Stimulated activated CD4-positive, alpha-beta T cell treated with anti-CD3 and anti-CD28 coated beads, Interleukin-4, amount 100 ng/mL, for 48 hours (primary cell): Measurements from ENCODE around the gene FEM1C.
"Not testable (repeated sequence)": the region's sequence is repeated elsewhere in the genome, so short reads cannot be mapped to it uniquely, and the experiment has no call there.

Source experiments
- DNase-seq, 2 donors: peaks; one replicate each; pipeline ENCODE4 v3.0.0-alpha.2; 2020; ENCODE audit warnings: low read depth in 2 of 2

FEM1C gene

DNA sequence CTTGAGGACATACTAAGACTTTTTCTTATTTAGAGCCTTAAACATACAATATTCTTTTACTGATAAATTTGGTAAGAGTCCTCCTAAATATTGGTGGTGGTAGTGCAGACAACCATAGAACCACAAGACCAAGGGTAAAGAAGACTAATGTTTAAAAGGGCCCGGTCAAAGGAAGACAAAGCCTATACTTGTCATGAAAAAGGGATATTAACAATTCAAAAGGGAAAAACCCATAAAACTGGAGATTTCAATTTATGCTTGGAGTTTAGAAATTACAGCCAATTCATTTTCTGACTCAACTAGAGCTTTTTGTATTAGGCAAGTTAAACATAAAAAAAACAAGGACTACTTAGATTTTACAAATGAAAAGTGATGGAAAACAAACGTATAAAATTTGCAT is 24.4 kb downstream of the FEM1C start:
- no peak for DNase-seq

DNA sequence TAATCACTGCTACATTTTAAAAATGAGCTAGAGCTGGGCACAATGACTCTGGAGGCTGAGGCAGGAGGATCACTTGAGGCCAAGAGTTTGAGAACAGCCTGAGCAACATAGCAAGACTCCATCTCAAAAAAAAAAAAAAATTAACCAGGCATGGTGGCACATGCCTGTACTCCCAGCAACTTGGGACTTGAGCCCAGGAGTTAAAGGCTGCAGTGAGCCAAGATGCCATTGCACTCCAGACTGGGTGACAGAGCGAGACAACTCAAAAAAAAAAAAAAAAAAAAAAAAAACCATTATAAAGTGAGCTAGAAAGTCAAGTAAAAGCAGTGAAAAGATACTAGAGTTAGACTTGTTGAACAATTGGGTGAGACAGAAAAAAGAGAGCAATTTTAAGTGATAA is 28.2 kb downstream of the FEM1C start:
- DNase-seq, result no peak

DNA sequence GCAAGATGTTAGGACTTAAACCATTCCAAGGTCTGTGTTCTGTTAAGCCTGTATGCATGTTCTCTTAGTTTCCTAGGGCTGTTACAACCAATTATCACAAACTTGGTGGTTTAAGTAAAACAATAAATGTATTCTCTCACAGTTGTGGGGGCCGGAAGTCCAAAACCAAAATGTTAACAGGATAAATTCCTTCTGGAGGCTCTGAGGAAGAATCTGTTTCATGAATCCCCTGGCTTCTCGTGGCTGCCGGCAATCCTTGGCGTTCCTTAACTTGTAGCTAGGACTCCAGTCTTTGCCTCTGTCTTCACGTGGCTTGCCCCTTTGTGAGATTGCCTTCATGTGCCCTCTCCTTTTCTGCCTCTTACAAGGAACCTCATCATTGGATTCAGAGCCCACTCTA is 30.4 kb downstream of the FEM1C start:
- DNase-seq, result no peak

DNA sequence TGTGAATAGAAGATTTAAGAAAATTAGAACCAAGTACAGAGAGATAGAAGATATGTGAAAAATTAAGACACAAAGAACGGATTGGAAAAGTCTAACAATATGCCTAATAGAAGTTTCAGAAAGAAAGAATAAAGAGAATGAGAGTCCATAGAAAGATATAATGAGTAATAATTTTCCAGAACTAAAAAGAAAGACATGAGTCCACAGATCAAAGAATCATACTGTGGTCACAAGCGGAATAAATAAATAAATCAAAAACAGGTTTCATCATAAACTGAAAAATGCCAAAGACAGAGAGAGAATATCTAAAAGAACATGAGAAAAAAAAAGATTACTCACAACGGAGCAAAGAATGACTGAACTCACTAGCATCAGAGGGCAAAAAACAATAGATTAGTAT is 32.9 kb downstream of the FEM1C start:
- no peak for DNase-seq

DNA sequence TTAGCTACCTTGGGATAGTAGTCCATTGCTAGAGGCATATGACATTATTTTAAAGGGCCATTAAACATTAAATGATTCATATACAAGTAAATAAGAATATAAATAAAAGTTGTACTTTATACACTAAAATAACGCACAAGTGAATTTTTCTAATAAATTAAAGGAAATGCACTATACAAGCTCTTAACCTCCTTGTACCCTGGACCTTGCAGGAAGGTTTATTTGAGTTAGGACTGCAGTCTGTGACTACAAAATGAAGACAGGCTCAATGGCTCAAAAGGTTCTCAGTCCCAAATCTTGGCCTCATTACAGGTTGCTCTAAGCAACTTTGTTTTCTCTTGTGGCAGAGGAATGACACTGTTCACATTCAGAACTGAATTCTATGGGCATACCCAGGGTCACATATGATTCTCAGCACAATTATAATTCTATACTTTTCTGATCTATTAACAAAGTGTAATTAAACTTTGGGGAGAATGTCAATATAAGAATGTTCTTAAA is 34.4 kb downstream of the FEM1C start:
- no peak for DNase-seq

DNA sequence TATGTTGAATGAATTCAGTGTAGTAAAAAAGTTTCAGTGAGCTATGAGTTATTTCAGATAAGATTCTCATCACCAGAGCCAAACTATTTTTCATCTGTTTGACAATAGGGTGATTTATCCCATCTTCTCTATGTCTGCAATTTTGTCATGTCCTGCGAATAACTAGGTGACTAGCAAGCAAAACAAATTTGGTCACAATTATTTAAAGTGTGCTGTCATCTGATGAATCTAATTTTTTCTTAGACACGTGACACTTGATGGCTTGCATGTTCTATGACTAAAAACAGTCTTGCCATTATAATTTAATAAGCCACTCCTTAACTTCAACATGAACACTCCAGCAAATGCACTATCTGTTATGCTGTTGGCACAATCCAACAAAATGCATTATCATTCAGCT is 35.0 kb downstream of the FEM1C start:
- no peak for DNase-seq

DNA sequence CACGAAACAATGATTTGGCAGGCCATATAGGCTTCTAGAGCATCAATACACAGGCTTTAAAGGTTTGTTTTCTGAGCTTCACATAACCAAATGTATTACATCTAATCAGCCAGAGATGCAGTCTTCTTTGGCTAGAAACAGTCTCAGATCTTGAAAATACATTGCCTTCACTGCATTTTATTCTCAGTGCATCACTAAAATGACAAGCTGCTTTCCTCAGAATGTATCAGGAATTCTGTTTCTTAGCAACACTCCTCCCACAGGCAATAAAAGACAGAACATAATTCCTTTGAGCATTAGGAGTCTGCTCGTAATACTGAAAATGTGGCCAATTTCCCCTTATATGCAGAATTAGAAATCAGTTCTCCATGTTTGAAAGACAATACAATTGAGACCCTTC is 36.9 kb downstream of the FEM1C start:
- no peak for DNase-seq

DNA sequence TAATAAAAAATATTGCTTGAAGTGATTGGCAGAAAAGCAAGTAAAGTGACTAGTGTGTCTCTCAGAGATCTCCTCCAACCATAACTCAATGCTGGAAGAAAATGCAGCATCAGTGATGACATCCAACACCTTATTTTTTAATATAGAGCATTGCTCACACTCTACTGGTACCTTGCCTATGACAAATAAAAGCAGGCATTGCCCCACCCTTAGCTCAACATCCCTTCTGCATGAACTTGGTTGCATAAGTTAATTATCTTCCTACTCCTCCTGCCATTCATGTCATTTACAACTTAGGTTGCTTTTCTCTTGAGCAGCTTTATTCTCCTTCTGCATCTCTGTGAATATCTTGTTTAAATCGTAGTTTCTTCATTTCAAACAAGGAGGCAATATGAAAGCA is 41.2 kb downstream of the FEM1C start:
- DNase-seq, result no peak

DNA sequence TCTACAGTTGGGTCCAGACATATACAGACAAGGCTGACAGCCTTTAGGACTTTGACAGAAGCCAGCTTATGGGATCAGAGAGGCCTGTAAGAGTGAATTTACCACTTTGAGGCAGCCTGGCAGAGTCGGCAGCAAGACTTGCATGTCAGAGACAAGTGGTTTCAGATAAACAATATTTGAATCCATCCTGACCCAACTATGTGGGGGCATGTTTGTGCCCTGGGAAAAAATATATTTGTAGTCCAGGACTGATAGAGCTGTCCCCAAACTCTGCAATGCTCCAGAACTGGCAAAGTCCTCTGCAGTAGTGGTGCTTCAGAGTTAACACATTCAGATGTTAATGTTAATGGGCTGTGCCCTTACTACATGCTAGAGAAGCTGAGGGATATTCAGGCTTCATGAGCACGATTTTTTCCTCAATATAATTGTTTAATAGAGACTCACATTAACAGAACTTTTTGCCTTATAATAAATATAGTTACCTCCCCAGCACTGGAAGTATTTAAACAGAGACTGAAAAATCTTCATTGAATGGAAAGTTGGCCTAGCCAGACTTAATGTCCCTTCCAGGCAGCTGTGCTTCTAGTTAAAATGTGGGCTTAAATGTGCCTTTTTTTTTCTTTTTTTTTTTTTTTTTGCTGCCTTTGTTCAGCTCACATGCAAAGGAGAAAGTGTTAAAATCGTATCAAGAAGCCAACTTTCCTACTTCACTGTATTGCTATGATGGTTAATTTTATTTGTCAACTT is 42.9 kb downstream of the FEM1C start:
- DNase-seq, result no peak

DNA sequence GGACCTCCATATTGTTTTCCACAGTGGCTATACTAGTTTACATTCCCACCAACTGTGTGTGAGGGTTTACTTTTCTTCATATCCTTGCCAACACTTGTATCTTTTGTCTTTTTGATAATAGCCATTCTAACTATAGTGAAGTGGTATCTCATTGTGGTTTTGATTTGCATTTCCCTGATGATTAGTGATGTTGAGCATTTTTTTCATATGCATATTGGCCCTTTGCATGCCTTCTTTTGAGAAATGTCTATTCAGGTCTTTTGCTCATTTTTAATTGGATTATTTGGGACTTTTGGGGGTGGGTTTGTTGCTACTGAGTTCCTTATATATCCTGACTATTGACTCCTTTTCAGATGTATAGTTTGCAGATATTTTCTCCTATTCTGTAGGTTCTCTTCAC is 44.4 kb downstream of the FEM1C start:
- no peak for DNase-seq

DNA sequence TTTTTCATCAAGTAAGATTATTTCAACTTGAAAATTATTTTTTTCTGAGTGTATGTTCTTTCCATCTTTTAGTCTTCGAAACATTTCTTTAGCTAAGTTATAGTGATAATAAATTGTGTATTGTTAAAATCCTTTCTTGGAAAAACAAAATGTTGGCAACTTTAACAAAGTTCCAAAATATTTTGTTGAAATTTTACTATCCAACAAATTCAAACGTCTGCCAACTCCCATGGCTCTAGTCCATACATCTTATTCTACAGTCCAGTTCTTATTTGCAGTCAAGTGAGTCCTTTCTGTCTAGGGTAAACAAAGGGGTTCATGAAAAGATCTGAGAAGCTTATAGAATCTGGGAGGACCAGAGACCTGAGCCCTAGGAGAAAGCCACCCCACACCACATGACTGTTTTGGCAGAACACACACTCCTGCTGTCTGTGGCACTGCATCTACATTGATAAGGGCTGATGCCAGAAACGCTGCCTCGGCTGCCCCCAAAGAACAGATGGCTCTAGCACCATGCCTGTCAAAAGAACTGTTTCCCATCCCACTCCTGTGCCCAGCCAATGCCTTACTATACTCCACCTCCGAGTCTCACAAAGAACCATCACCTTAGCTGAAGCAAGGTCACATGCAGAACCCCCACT is 47.5 kb downstream of the FEM1C start:
- DNase-seq, result no peak

DNA sequence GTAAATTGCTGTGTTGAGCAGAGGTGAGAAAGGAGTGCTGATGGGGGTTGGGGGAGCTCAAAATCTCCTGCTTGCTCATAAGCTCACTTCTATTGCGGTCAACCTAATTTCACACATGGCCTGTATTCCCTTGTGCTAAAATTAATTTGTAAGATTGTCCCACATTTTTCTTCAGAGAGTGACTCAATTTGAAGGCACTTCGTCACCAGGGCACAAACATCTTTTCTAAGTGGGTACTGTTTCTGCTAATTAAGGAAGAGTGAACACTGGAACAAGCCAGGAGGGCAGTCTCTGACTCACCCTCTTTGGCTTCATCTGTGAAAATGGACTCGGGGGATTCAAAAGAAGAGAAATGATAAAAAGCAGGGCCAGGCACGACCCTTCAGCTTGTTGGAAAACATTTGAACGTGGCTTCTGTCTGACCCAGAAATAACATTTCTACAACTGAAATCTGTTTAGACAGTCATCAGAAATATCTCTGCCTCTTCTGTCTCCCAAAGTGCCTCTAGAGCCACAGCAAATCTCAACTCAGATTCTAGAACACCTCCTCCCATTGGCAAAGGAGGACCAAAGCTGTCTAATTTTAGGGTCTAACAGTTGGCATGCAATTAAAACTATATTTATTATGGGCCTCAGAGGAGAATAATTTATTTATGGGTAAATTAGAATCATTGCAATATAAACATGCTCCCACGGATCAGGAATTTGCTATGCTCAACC is 49.8 kb downstream of the FEM1C start:
- no peak for DNase-seq

DNA sequence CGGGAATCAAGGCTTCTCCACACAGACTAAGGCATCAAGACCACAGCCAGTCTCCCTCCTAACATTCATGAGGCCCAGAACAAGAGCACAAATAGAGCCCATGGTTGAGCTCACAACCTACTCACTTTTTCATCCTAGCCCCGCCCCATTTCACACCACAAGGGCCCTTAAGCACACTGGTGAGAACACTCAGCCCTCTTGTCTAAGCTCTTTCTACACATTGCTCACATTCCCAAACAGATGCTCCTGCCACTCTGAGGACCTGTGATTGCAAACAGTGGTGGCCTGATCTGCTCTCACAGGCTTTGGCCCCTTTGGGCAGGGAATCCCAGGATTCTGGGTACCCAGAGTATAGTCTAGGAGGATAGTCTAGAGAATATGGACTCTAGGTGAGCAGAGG is 54.0 kb downstream of the FEM1C start:
- no peak for DNase-seq

DNA sequence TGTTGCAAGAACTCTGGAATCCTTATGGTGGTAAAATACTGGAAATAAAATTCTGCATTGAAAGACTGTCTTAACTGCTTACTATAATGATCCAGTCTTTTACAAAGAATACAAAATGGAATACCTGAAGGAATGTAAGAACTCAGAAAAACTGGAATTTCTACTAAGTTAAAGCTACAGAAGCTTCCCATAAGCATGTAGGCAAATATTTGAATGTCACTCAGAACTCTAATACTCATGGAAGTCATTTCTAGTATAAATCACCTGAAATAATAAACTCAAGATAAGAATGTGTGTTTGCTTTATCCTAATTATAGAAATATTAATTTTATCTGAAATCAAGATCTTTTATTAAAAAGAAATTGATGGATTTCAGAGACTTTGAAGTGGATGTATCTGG is 54.8 kb downstream of the FEM1C start:
- DNase-seq, result no peak

DNA sequence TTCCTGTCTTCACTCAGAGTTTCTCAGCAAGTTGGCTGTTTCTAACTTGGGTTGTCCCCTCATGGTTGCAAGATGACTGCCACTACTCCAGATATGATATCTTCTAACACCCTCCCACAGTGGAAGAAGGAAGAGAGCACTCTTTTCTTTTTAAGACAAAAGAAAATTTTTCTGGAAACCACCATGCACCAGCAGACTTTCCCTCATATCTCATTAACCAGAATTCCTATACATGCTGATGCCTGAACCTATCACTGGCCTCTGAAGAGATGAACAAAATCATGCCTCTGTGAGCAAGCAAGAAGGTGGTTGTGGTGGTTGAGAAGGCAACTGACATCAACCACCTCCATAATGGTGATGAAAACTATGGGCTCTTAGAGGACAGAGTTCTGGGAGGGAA is 56.8 kb downstream of the FEM1C start:
- peak in 1 of 2 donors; percentile 12 for DNase-seq

DNA sequence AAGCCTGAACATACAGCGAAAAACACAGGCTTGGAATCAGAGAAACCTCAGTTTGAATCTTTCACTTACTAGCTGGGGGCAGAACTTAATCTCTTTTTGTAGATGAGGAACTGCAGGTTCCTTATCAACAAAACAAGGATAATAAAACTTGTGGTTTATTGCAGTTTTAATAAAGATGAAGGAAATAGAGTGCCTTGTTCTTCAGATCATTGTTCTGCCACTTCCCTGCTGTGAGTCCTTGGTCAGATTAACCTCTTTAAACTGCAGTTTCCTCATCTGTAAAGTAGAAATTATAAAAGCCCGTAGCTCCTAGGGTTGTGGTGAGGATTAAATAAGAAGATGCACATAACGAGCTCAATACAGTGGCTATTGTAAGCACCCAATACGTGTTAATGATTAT is 57.4 kb downstream of the FEM1C start:
- DNase-seq, result no peak

DNA sequence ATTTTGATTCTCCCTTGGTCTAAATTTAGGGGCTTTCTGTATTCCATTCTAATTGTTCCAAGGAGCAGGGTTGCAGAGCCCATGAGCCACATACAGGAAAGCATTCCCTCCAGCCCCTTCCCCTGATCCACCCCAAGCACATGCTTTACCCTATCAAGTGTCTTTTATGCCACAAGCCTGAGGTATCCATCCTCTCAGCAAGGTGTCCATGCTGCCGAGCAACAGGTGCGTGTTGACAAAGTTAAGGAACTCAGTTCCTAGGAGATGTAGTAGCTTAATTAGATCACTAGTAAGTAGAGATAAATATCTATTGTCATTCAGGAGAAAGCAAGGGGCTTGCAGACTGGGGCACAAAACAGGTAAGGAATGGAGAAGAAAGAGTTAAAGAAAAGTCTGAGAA is 57.8 kb downstream of the FEM1C start:
- DNase-seq, result no peak

DNA sequence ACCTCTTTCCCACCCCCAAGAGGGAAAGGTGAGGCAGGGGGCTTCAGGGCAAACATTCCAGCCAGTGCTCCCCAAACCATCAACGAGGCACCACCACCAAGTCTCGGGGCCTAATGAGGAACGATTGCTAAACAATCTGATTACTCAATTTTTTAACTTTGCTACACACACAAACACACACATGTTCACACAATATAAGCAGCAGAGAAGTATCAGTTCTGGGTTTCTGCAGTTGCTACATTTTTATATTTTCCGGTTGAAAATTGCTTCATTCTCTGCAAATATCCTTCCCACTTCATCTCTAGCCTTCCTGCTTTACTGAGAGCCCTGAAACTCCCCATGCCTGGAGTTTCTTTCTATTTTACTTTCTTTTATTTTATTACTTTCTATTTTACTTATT is 60.2 kb downstream of the FEM1C start:
- no peak for DNase-seq

DNA sequence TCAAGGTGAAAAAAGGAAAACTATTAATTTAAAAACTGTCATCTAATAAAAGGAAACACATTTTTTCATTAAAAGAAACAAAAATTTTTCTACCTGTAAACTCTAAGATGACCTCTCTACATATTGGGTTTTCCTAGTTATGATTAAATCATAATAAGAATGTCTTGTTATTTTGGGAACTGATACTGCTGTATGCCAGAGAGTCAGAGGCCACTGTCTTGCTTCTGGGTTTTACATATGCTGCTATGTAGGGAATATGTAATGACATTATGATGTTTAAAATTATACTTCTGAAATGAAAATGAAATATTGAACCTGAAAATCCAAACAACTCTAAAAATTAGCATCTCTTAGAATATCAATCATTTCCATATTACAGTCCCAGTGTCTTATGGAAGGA is 63.7 kb downstream of the FEM1C start:
- no peak for DNase-seq

DNA sequence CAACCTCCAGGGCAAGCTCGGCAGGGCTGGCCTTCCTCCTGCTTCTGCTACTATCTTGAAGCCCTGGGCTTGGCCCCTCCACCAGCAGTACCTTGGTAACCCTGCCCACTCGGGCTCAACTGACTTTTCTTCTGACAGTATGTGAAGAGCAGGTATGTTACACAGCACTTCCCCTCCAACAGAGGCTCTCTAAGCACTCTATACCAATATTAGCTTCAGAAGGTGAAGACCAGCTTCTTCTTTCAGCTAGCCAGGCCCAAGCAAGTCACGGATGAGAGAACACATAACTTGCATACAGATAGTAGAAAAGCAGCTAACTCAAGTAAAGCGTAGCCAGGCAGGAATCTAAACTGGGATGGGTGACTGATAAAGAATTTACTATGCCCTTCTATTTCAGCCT is 64.3 kb downstream of the FEM1C start:
- DNase-seq, result no peak

DNA sequence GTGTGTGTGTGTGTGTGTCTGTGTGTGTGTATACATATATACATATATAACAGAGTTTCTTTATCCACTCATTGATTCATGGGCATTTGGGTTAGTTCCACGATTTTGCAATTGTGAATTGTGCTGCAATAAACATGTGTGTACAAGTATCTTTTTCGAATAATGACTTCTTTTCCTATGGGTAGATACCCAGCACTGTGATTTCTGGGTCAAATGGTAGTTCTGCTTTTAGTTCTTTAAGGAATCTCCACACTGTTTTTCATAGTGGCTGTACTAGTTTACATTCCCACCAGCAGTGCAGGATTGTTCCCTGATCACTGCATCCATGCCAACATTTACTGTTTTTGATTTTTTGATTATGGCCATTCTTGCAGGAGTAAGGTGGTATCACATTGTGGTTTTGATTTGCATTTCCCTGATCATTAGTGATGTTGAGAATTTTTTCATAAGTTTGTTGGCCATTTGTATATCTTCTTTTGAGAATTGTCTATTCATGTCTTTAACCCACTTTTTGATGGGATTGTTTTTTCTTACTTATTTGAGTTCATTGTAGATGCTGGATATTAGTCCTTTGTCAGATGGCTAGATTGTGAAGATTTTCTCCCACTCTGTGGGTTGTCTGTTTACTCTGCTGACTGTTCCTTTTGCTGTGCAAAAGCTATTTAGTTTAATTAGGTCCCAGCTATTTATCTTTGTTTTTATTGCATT is 65.3 kb downstream of the FEM1C start:
- DNase-seq, result not testable (repeated sequence)

DNA sequence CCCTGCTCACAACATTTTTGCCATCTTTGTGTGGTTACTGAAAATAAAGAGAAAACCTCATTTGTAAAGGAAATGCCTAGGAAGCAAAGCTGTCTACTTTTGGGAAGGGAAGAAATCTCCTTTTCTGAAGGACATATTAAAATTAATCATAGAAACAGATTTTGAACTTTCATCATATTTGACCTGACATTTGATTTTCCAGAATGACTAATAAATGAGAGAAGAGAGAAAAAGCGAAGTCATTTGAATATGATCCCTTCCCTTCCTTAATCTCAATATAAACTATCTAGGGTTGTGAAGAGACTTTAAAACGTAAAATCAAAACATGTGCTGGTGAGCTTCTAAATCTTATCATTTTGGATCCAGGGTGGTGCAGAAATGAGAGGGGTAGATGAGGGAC is 66.3 kb downstream of the FEM1C start:
- no peak for DNase-seq
